ENCODE measurements around the gene LRRC15.

LRRC15 gene

DNA sequence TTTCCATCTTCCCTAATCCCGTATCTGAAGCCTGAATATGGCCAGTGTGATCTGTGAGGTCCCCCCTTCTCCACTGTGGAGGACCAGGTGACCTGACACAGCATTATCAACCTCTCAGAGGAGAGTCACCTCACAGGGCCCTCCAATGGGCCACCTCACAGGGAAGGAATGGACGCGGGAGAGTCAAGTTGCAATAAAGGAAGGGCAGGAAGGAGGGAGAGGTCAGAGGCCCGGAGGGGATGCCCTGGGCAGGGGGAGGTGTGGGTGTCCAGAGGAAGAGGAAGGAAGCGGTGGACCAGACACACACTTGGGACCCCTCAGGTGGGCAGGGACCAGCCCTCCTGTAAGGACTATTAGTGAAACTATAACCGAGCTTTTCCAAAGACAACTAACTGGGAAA, 14.6 kb upstream of the LRRC15 start:
- DNase-seq: no peak

GRCh38 chr3:194383276-194383940, 13.9 kb upstream of the LRRC15 start:
- no peak for DNase-seq

DNA sequence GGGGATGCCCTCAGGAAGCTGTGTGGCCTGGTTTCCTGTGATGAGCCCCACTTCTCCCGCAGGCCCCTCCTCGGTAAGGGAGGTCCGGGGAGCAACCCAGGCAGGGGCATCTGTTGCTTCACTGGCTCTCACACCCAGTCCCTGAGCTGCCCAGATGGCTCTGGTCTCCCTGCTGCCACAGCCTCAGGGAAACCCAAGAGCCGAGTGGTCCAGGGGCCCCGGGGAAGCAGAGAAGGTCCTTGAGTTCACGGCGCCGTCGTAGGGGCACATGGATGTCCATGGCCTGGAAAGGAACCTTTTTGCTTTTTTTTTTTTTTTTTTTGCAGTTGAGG, 13.3 kb upstream of the LRRC15 start:
- no peak for DNase-seq

DNA sequence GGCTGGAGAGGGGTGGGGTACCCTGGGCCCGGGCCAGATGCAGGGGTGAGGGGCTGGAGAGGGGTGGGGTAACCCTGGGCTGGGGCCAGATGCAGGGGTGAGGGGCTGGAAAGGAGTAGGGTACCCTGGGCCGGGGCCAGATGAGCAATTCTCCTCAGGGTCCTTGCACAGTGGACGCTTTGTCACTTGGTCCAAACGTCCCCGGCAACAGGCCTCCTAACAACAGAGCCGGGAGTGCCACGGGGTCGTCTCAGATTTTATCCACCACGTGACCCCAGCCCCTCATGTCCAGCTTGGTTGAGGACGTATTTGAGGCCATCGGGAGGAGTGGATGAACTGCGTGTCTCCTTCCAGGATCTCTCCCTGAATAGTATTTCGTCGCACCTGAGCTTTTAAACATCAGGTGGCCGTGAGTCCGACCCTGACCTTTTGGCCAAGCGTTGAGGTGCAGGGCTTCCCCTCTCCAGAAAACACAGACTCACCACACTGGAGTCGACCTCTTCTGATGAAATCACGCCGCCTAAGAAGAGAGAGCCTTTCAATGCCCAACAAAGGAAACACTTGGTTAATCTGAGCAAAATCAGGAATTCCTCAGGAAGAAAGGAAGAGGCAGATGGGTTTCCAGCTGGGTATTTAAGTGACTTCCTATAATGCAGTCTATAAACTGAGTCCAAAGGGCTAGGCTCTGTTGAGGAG, 12.8 kb upstream of the LRRC15 start:
- DNase-seq: no peak

DNA sequence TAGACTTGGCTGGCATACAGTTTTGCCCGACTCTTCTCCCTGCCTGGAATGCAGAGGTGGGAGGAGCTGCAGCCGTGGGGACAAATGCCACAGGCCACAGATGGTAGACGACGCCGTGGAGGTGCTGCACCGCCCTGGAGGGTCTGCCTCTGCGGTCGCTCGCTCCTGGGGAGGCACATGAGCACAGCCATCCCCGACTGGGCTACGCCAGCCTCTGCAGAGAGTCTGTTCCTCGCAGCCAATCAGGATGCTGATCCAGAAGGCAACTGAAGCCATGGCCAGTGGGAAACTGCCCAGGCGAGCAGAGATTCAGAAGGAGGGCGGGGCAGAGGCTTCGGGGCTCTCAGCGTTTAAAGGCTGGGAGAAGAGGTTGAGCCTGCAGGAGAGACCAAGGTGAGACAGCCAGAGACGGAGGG, 11.9 kb upstream of the LRRC15 start:
- no peak for DNase-seq

GRCh38 chr3:194380326-194380725, 10.8 kb upstream of the LRRC15 start:
- no peak for DNase-seq

DNA sequence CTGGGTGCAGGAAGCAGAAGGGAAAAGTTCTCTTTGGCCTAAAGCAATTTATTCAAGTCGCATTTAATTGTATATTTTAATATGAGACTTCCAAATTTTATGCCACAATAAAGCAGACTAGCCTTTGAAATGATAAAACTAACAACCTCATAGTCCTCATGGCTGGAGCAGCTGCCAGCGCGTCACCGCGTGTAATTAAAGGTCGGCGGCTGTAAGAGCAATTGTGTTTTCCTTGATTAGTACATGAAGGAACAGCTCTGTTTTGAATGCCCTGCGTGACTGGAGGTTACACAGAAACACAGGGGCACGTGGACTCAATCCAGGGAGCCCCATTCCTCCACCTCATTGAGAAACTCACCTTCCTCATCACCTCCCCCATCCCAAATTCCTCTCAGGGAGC, 10.1 kb upstream of the LRRC15 start:
- no peak for DNase-seq

DNA sequence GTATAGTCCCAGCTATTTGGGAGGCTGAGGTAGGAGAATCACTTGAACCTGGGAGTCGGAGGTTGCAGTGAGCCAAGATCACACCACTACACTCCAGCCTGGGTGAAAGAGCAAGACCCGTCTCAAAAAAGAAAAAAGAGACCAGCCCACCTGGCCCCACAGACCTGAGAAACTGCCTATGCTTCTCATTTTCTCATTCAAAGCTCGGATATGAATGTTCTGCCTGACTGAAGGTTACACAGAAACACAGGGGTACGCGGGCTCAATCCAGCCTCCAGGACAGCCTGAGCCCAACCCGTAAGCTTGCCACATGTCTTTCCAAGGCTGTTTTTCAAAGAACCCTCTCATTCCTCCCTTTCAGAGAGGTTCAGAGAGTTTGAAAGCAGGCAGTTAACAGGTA, 9.7 kb upstream of the LRRC15 start:
- DNase-seq: no peak

DNA sequence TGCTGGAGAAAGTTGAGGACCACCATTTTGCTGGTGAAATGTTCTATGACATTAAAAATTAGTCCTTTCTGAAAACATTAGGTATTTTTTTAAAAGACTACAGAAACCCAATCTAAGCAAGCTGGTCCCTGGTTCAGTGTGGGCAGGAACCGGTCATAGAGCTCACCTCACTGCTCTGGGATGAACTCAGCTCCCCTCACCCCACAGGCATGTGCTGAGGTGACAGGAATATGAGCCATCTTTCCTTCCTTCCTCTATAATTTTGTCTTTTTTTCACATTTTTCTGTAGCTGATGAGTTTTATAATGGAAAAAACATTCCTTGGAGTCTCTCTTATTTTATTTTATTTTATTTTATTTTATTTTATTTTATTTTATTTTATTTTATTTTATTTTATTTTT, 8.2 kb upstream of the LRRC15 start:
- DNase-seq: no peak

DNA sequence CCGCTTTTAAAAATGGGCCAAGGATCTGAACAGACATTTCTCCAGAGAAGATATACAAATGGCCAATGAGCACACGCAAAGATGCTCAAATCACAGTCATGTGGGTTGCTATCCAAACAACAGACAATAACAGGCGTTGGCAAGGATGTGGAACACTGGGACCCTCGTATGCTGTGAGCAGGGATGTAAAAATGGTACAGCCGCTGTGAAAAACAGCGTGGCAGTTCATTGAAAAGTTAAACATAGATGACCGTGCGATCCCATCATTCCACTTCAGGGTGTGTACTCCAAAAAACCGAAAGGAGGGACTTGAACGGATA, 6.7 kb upstream of the LRRC15 start:
- no peak for DNase-seq

DNA sequence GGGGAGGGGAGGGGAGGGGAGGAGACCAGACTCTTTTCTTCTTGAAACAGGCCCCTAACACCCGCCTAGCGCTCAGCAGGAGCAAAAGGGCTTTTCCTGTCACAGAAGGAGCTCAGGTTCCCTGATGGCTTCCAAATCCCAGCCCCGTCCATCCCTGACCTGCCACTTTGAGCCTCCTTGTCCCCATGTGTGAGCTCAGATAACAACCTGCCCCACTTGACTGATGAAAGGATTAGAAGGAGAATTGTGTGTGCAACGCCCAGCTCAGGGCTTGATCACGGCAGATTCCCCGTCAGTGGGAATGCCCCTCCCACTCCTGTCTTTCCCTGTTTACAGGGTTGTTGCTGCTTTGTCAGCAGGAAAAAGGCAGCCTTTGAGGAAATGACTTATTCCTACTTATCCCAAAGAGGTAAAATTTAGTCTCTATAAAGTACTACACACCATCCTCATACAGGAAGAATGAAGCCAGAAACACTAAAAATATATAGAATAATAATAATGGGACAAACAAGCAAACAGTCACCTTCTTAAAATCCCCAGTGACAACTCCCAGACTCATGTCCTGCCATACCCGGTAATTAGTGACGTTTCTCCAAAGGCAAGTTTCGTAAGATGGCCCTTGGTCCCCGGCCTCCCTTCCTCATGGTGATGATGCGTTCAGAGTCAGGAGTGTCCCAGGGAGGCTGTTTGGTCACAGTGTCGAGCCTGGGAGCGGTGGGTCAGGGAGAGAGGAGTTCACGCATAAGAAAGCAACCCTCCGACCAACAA, 6.1 kb upstream of the LRRC15 start:
- DNase-seq: no peak

DNA sequence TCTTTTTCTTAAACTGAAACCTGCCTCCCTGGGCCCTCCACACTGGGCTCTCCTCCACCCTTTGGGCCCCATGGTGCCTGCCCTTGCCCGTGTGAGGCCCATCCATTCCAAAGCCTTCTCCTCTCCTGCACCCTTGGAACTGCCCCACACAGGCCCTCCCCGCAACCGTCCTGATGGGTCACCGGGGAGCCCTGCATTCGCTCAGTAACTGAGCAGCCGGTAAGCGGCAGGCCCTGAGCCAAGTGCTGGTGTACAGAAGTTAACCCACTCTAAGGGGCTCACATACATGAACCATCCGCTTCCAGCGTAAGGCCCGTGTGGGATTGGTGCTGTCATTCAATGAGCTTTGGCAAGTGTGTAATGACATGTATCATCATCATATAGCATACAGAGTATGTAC, 5.4 kb upstream of the LRRC15 start:
- no peak for DNase-seq

DNA sequence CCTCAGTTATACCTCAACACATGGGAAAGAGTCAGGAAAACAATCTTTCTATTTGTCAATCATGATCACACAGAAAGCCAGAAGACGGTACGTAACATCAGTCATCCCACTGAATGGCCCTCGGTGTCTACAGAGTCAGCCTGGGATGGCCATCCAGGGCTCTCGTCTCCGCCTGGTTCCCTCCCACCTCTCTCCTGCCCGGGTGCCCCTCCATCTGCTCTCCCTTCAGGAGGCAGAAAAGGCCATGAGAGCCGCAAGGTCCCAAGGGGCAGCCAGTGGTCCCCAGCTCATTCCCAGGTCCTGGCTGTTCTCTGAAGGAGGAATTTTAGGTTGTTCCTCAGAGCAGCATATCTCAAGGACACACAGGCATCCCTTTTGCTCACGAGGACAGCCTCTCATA, 4.4 kb upstream of the LRRC15 start:
- DNase-seq: no peak

- no peak for DNase-seq
Observed at GRCh38 chr3:194373028-194373427, 3.5 kb upstream of the LRRC15 start.

DNA sequence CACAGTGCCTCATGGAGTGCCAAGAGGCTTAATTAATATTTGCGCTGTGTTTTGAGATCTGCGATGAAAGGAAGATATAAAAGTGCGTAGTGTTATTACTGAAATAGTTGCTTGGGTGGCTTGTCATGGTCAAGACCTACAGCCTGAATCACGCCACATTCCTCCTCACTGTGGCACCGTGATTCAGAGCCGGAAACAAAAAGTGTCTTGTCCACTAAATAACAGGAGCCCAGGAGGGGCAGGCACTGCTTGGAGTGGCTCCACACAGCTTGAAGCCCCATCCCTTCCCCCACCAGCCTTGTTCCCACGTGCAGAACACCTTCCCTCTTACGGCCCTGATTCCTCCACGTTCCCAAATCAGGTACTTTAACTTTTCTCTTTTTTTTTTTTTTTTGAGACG, 1.2 kb upstream of the LRRC15 start:
- DNase-seq: no peak

DNA sequence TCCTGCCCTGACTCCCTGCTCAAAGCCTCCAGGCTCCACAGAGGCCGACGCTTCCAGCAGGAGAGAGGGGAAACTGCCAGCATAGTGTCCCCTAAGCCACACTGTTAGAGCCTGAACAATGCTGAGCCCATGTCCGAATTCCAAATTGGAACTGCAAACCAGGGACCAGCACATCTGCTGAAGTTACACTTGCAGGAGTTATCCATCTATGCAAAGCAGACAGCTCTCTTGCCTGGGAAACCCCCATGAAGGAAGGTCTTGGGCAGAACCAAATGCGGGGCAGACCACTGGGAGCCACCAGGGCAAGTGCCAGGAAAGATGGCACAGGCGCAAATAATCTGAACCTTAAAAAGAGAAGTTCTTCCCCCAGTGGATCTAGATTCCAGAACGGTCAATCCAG, 625 bp downstream of the LRRC15 start:
- DNase-seq: no peak

DNA sequence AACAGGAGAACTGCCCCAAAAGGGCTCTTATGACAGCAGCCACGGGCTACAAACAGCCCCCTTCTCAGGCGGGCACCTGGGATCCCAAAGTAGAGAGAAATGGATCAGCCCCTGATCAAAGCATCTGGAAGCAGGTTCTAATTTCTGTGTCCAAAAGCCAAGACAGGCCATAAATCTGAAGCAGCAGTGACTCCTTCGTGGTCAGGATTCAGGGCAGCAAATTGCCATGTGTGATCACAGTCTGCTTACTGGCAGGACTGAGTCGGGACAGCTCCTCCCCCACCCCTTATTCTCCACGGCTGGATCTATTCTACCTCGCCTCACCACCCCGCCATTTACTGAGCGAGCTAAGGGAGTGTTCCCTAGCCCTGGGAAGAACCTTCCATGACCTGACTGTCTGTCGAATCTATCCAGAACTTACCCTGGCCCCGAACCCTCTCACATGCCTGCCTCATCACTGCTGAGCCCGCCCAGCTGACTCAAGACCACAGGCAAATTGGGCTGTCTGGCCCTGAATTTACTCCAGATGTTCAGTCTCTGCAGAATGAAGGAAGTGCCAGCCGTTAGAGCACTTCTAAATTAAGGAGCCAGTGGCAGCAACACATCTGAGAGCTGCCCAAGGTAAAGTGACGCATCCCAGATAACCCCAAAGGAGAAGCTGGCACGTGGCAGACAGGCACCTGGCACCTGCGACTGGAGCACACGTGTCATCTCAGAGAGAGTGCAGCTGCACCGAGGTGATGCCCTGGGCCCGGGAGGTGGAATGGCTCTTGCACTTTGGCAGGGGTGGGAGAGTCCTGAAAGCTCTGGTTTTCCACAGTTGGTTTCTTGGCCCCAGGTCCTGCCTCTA, 1.3 kb downstream of the LRRC15 start:
- no peak for DNase-seq

GRCh38 chr3:194365978-194366490, 3.5 kb downstream of the LRRC15 start:
- DNase-seq: no peak

- no peak for DNase-seq
Observed at GRCh38 chr3:194365526-194365925, 4.0 kb downstream of the LRRC15 start.

DNA sequence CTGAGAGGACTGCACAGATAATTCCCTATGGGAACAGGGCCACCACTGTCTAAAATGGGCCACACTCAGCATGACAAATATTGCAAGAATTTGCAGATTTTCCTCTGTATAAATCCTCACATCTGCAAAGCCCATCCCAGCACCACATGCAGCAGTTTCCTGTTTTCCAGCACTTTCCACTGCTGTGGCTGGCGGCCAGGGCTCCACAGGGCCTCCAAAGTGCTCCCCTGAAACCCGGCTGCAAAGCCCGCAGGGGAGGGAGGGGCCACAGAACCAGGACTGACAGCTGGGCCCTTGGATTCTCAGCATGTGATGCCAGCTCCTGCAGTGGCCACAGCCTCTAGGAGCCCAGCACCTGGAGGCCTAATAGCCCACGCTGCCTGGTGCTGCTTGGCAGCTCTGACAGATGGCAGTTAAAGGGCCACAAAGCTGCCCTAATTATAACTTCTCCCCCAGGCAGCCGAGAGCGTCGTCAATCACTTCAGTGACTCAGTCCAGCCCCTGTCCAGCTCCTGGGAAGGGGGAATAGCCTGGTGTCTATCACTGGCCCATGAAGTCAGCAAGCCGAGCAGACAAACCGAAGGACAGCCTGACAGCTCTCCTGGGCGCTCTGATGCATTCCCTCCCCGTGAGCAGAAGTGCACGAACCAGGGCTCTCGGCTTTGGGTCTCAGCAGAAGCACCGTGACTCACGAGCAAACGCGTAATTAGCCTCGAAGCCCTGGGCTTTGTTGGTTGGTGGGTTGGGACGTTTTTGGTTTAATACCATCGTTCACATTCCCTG, 4.7 kb downstream of the LRRC15 start:
- DNase-seq: no peak

DNA sequence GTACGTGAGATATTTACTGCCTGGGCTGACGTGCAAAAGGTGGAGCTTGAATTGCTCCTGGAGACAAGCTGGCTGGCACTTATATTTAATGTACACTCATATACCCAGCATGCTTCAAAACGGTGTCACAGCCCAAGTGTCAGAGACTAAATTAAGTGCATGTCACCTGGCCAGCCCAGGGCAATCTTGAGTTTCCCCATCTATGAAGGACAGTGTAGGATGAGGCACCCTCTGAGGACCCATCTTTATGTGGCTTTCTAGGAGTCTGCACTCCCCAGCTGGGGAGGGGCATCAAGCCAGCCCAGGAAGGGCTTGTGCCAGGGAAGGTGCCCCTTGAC, 5.3 kb downstream of the LRRC15 start:
- DNase-seq: no peak

GRCh38 chr3:194360568-194360967, 9.0 kb downstream of the LRRC15 start:
- no peak for DNase-seq

- no peak for DNase-seq
Observed at GRCh38 chr3:194357681-194358080, 11.9 kb downstream of the LRRC15 start.

Data from activated CD4-positive, CD25-positive, alpha-beta regulatory T cell (primary cell).